HCT116 (cell line): ENCODE results near the gene FOXA1. TPM values are rescaled to one million over a fixed set of nuclear protein-coding genes. Genes with fewer than 3 reads are reported as not detected.

Experiments used
- ATAC-seq: fragments of 200-7000 bp; cut with Tn5 transposase; 2 replicates; pipeline ENCODE4 v1.9.1; 2020; ENCODE audit warnings: mild to moderate bottlenecking, moderate library complexity
- BruUV-seq: library from RNA; stranded (reverse); fragments of 400-500 nt; replicated peaks from 2 replicates; lab custom pipeline; 2021; lab: Mats Ljungman, UMichigan
- CTCF ChIA-PET: fragments of 300-600 bp; sonication (Branson Sonifier 250); formaldehyde crosslinking; loops from one replicate; lab custom pipeline; 2021; ENCODE audit warnings: antibody characterized with exemption; lab: Charles Lee
- POLR2A ChIA-PET: fragments of 300-600, 350-600 bp; sonication (Branson Sonifier 250); formaldehyde crosslinking; loops from one replicate; lab custom pipeline; 2021; ENCODE audit warnings: antibody characterized with exemption; lab: Charles Lee
- RAD21 ChIA-PET, 2 experiments: fragments of 300-600 bp; sonication (Branson Sonifier 250); formaldehyde crosslinking; loops; one replicate each; lab custom pipeline; 2023; ENCODE audit warnings: low total read pairs in 2 of 2; ENCODE audit not compliant: uncharacterized antibody in 2 of 2, unreplicated experiment in 2 of 2, low non-redundant PET in 1 of 2; lab: Charles Lee
- DNase-seq: peaks from one replicate; pipeline ENCODE4 v3.0.0-alpha.2; 2010; ENCODE audit warnings: low read depth, low spot score
- H2AFZ ChIP-seq: fragments of 200-600 bp; shearing (Covaris generic), sonication (generic); 2 replicates; pipeline ENCODE4 v1.6.1; 2017; ENCODE audit warnings: low read depth, mixed run types, mixed read lengths, antibody characterized with exemption, low read length; ENCODE audit not compliant: poor library complexity, severe bottlenecking
- H3K27ac ChIP-seq: 2 replicates; pipeline ENCODE4 v1.5.1; 2012; ENCODE audit warnings: low read depth, low read length
- H3K27me3 ChIP-seq: fragments of 200-600 bp; sonication (generic); 2 replicates; pipeline ENCODE4 v1.6.1; 2016; ENCODE audit warnings: mixed run types, low read length, mixed read lengths; ENCODE audit not compliant: insufficient read depth
- H3K36me3 ChIP-seq, 2 experiments: fragments of 200-500 bp in 1 of 2; fragments of 200-600 bp in 1 of 2; sonication (Bioruptor generic) in 1 of 2; sonication (generic) in 1 of 2; 2 replicates each; pipeline versions ENCODE4 v1.5.1 to v1.6.1; 2014 to 2016; ENCODE audit warnings: low read length in 2 of 2, inconsistent platforms in 1 of 2, mixed read lengths in 1 of 2, mixed run types in 1 of 2; ENCODE audit not compliant: insufficient read depth in 2 of 2, control insufficient read depth in 1 of 2
- H3K4me1 ChIP-seq, 2 experiments: fragments of 200-600 bp in 1 of 2; sonication (generic) in 1 of 2; 2 replicates each; pipeline versions ENCODE4 v1.5.1 to v1.6.1; 2012 to 2017; ENCODE audit warnings: low read length in 2 of 2, inconsistent platforms in 1 of 2, mild to moderate bottlenecking in 1 of 2, mixed read lengths in 1 of 2, mixed run types in 1 of 2, moderate library complexity in 1 of 2; ENCODE audit not compliant: insufficient read depth in 2 of 2, control insufficient read depth in 1 of 2
- H3K4me2 ChIP-seq: fragments of 200-600 bp; sonication (generic); 2 replicates; pipeline ENCODE4 v1.6.1; 2017; ENCODE audit warnings: mixed run types, low read length, mixed read lengths
- H3K4me3 ChIP-seq, 2 experiments: fragments of 200-600 bp in 1 of 2; sonication (generic) in 1 of 2; replicated peaks in 1 of 2; 2 replicates each; pipeline ENCODE4 v1.5.1; 2011 to 2016; ENCODE audit warnings: low read length in 2 of 2, control low read depth in 1 of 2, low read depth in 1 of 2, mild to moderate bottlenecking in 1 of 2, mixed read lengths in 1 of 2, mixed run types in 1 of 2
- H3K79me2 ChIP-seq: fragments of 200-600 bp; sonication (generic); 2 replicates; pipeline ENCODE4 v1.6.1; 2017; ENCODE audit warnings: mild to moderate bottlenecking, mixed run types, low read length, moderate library complexity, mixed read lengths; ENCODE audit not compliant: insufficient read depth
- H3K9ac ChIP-seq: fragments of 200-600 bp; sonication (generic); 2 replicates; pipeline ENCODE4 v1.6.1; 2016; ENCODE audit warnings: low read length, mixed read lengths
- H3K9me2 ChIP-seq: fragments of 200-600 bp; sonication (generic), shearing (Covaris generic); 2 replicates; pipeline ENCODE4 v1.6.1; 2017; ENCODE audit warnings: mixed run types, mild to moderate bottlenecking, moderate library complexity; ENCODE audit not compliant: insufficient read depth
- H3K9me3 ChIP-seq, 2 experiments: fragments of 200-500 bp in 1 of 2; fragments of 200-600 bp in 1 of 2; sonication (Bioruptor generic) in 1 of 2; sonication (generic) in 1 of 2; 2 replicates each; pipeline ENCODE4 v1.6.1; 2014 to 2017; ENCODE audit warnings: low read length in 2 of 2, mixed read lengths in 2 of 2, inconsistent platforms in 1 of 2, low read depth in 1 of 2, mild to moderate bottlenecking in 1 of 2, mixed run types in 1 of 2, moderate library complexity in 1 of 2; ENCODE audit not compliant: control insufficient read depth in 1 of 2, insufficient read depth in 1 of 2
- H4K20me1 ChIP-seq: fragments of 200-600 bp; sonication (generic), shearing (Covaris generic); 2 replicates; pipeline ENCODE4 v1.6.1; 2017; ENCODE audit warnings: mixed run types, mild to moderate bottlenecking, moderate library complexity; ENCODE audit not compliant: insufficient read depth
- EGR1 ChIP-seq: IDR thresholded peaks from 2 replicates; pipeline ENCODE4 v1.6.1; 2012; ENCODE audit warnings: low read depth
- ELF1 ChIP-seq: IDR thresholded peaks from 2 replicates; pipeline ENCODE4 v1.6.1; 2012; ENCODE audit warnings: low read depth, borderline replicate concordance
- EZH2 ChIP-seq: fragments of 200-600 bp; sonication (generic); IDR thresholded peaks from 2 replicates; pipeline ENCODE4 v1.6.1; 2017; ENCODE audit warnings: antibody characterized with exemption, mixed run types
- EZH2phosphoT487 ChIP-seq: fragments of 200-600 bp; IDR thresholded peaks from 2 replicates; pipeline ENCODE4 v1.6.1; 2018; ENCODE audit warnings: antibody characterized with exemption, borderline replicate concordance
- FOSL1 ChIP-seq: IDR thresholded peaks from 2 replicates; pipeline ENCODE4 v1.6.1; 2012; ENCODE audit warnings: low read depth
- POLR2AphosphoS5 ChIP-seq: IDR thresholded peaks from 2 replicates; pipeline ENCODE4 v1.6.1; 2011; ENCODE audit warnings: mild to moderate bottlenecking, low read depth, low read length, moderate library complexity
- SP1 ChIP-seq: IDR thresholded peaks from 2 replicates; pipeline ENCODE4 v1.6.1; 2012; ENCODE audit warnings: low read depth
- TCF7L2 ChIP-seq: IDR thresholded peaks from 2 replicates; pipeline ENCODE4 v1.7.0; 2011; ENCODE audit warnings: borderline replicate concordance, inconsistent platforms; ENCODE audit not compliant: insufficient read depth, insufficient read length; ENCODE audit errors: extremely low read depth
- ZNF274 ChIP-seq: fragments of 200-500 bp; sonication (Bioruptor generic); IDR thresholded peaks from 2 replicates; pipeline ENCODE4 v1.6.1; 2014; ENCODE audit warnings: mild to moderate bottlenecking, low read depth, low read length, inconsistent platforms
- intact Hi-C: fragments of 100-400 bp; cut with micrococcal nuclease; formaldehyde crosslinking; loops from 2 replicates; pipeline ENCODE4 v1.10.0; 2022
- total RNA-seq: library from RNA; stranded (reverse); gene quantifications from one replicate; pipeline ENCODE4 v1.2.1, GENCODE V29; 2021; ENCODE audit not compliant: unreplicated experiment

The FOXA1 gene
- total RNA-seq, 1 experiment from 2014 or later = 1.3 TPM

GRCh38 chr14:37623426-37623951, 28.4 kb upstream of the FOXA1 start:
- Histone ChIP-seq H3K9me3 (no peaks in the 10 kb centered on the region), H3K4me1 (peaks cover 0 to 9% of the 10 kb centered on the region in 2 experiments; a peak in 2 of 4 replicates), H3K4me3 (no peak overlapping the region), H3K36me3 (no peaks in the 10 kb centered on the region), H3K27me3 (no peaks in the 10 kb centered on the region), H3K9me2 (no peaks in the 10 kb centered on the region), H4K20me1 (no peaks in the 10 kb centered on the region), H3K9ac (no peak overlapping the region), H3K27ac (no peak overlapping the region), H3K79me2 (no peaks in the 10 kb centered on the region), H2AFZ (no peak overlapping the region), H3K4me2 (0 out of 2 replicates have a peak overlapping the region, but pooled peaks have one; percentile 1)
- DNase-seq (peak; percentile 1), ATAC-seq (no peak)
- TF ChIP-seq FOSL1 (no peak), TCF7L2 (no peak), SP1 (0 out of 2 replicates have a peak, but pooled peaks have one; percentile 13)
- ChIA-PET CTCF (interaction anchor here (2.1 kb wide), 1 partner anchor 393 kb away, joined by 6 read pairs; no protein-coding TSS in a partner anchor), RAD21 (no interaction called here), POLR2A (no interaction called here)
- intact Hi-C loops = no loop called here
- BruUV-seq = no TSS peak

GRCh38 chr14:37622231-37622923, 27.3 kb upstream of the FOXA1 start:
- ChIA-PET POLR2A (no interaction called here), RAD21 (no interaction called here), CTCF (interaction anchor here (2.1 kb wide), 1 partner anchor 392 kb away, joined by 6 read pairs; no protein-coding TSS in a partner anchor)
- Histone ChIP-seq H3K4me2 (no peak overlapping the region), H3K4me3 (no peak overlapping the region), H3K9ac (no peak overlapping the region), H3K9me3 (no peaks in the 10 kb centered on the region), H2AFZ (no peak overlapping the region), H3K36me3 (no peaks in the 10 kb centered on the region), H4K20me1 (no peaks in the 10 kb centered on the region), H3K9me2 (no peaks in the 10 kb centered on the region), H3K27ac (no peak overlapping the region), H3K4me1 (peaks cover 0 to 9% of the 10 kb centered on the region in 2 experiments; a peak in 2 of 4 replicates), H3K79me2 (no peaks in the 10 kb centered on the region), H3K27me3 (no peaks in the 10 kb centered on the region)
- TF ChIP-seq EZH2phosphoT487 (no peak), ELF1 (no peak), EZH2 (no peak), ZNF274 (no peak), POLR2AphosphoS5 (no peak), EGR1 (no peak), TCF7L2 (no peak)
- no TSS peak for BruUV-seq
- DNase-seq = no peak
- ATAC-seq = no peak
- intact Hi-C loops = no loop called here
